ENCODE results near the gene PCCA. TPM values are rescaled to one million over a fixed set of nuclear protein-coding genes. Genes with fewer than 3 reads are reported as not detected.

PCCA gene
- total RNA-seq, 4 donors from 2014 or later, result 40.1 to 82.8 (median 61.1) TPM

- TF ChIP-seq, protein P1, sequence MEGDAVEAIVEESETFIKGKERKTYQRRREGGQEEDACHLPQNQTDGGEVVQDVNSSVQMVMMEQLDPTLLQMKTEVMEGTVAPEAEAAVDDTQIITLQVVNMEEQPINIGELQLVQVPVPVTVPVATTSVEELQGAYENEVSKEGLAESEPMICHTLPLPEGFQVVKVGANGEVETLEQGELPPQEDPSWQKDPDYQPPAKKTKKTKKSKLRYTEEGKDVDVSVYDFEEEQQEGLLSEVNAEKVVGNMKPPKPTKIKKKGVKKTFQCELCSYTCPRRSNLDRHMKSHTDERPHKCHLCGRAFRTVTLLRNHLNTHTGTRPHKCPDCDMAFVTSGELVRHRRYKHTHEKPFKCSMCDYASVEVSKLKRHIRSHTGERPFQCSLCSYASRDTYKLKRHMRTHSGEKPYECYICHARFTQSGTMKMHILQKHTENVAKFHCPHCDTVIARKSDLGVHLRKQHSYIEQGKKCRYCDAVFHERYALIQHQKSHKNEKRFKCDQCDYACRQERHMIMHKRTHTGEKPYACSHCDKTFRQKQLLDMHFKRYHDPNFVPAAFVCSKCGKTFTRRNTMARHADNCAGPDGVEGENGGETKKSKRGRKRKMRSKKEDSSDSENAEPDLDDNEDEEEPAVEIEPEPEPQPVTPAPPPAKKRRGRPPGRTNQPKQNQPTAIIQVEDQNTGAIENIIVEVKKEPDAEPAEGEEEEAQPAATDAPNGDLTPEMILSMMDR (IDR thresholded peaks at IDR 0.05; ENCODE audit: low read depth), result no peak
Observed at GRCh38 chr13:100063333-100063732, 25.6 kb upstream of the PCCA start.

DNA sequence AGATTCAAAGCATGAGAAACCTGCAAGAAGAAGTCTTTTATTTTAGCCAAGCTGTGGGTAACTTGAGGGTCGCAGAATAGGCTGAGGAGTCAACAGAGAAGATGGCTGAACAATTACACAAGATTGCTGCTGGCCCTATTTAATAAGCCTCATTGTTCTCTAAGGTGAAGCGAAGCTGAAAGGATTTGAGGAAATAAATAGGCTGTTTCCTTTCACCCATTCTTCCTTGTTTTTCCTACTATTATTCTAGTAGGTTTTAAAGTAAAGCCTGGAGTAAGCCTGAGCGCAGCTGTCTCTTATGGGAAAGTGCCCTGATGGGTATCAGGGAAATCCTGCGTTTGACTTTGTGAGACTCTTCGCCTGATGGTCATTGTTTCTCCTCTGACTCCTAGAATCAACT is 25.0 kb upstream of the PCCA start:
- TF ChIP-seq, protein P1 (IDR thresholded peaks at IDR 0.05; ENCODE audit: low read depth), result no peak

DNA sequence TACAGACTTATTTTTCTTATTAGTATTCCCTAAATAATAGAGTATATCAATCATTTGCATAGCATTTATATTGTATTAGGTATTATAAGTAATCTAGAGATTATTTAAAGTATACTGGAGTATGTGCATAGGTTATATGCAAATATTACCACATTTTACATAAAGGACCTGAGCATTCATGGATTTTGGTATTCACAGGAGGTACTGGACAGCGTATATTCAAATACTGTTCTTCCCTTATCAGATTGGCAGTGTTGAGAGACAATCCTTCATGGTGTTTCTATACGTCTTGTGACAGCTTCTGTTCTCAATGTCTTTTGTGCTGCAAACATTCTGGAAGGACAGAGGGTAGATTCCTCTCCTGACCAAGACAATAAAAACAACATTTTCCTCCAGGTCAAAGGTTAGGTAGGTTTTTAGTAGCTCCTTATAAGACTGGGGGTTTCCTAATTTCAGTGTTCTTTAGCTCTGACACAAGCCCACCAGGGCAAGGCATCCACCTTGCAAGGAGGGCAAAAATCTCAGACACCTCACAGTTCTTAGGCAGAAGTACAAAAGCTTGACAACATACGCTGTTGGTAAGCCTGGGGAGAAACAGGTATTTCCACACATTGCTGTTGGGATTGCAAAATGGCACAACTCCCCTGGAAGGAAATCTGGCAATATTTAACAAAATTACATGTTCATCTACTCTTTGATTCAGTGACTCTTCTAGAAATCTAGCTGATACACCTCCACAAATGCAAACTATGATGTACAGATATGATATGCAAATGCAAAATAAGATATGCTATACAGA is 20.6 kb upstream of the PCCA start:
- TF ChIP-seq, protein P1 (IDR thresholded peaks at IDR 0.05; ENCODE audit: low read depth), result no peak

DNA sequence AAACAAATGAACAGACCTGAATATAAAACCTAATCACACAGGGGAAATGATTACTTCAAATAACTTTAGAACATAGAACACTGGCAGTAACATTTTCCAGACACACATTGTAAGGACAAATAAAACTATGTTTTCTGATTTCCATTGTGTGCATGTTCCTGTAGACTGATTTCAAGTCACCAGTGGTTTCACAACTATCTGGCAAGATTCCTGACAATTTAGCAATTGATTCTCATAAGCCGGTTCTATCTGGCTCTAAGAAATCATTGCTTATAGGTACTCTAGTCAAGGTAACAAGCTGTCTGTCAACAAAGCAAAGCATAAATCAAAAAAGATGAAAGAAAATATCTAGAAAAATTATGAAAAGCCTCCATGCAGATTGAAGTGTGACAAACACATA is 19.6 kb upstream of the PCCA start:
- TF ChIP-seq, protein P1 (IDR thresholded peaks at IDR 0.05; ENCODE audit: low read depth), result no peak

- TF ChIP-seq, protein P1 (IDR thresholded peaks at IDR 0.05; ENCODE audit: low read depth), result no peak
Observed at GRCh38 chr13:100075700-100076587, 12.9 kb upstream of the PCCA start.

GRCh38 chr13:100088273-100088643 is 635 bp upstream of the PCCA start:
- TF ChIP-seq, protein P1 (IDR thresholded peaks at IDR 0.05; ENCODE audit: low read depth), result no peak

DNA sequence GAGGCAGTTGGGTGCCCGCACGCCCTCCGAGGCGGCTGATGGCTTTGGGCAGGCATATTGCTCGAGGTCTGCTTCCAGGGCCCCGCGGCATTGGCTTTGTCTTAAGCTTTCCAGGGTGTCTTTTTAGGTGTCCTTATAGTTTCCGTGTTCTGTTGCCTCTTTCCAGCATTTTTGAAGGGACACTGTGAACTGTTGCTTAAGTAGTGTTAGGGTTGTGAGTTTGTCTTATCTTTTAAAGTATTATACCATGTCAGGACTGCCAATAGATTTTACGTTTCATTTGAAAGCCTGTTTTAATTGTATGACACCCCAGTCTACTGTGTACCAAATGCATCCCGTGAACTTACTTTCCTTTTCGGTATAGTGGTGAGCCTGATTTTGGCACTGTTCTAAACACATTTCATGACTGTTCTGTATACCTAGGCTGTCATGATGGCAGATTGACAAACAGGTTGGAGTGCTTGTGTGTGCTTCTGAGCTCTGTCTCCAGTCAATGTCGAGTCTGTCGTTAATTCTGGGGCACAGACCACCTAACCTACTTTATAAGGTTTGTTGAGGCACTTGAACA is 656 bp downstream of the PCCA start:
- TF ChIP-seq, protein P1 (IDR thresholded peaks at IDR 0.05; ENCODE audit: low read depth), result no peak

Data from subcutaneous adipose tissue (tissue), 4 donors.